HepG2 (cell line): ENCODE measurements around the gene CCT7. TPM values are rescaled to one million over a fixed set of nuclear protein-coding genes. Genes with fewer than 3 reads are reported as not detected.
A peak's percentile ranks its signal among the peaks of the same experiment; 100 is the strongest.

ENCODE experiments used
- ARNT2 ChIP-seq: sonication (generic); formaldehyde crosslinking; IDR thresholded peaks from 2 replicates; pipeline ENCODE4 v1.8.0; 2022; ENCODE audit warnings: mild to moderate bottlenecking, low read depth, missing genetic modification reagents, moderate library complexity
- BCL3 ChIP-seq: sonication (generic); formaldehyde crosslinking; IDR thresholded peaks from 2 replicates; pipeline ENCODE4 v1.5.1; 2020; ENCODE audit warnings: mild to moderate bottlenecking, missing genetic modification reagents, moderate library complexity
- DR1 ChIP-seq: sonication (generic); formaldehyde crosslinking; IDR thresholded peaks from 2 replicates; pipeline ENCODE4 v1.8.0; 2021; ENCODE audit warnings: mild to moderate bottlenecking, missing genetic modification reagents, inconsistent platforms
- DZIP1 ChIP-seq: sonication (generic); formaldehyde crosslinking; IDR thresholded peaks from 2 replicates; pipeline ENCODE4 v1.5.0; 2020; ENCODE audit warnings: mild to moderate bottlenecking, missing genetic modification reagents
- HBP1 ChIP-seq: IDR thresholded peaks from 2 replicates; pipeline ENCODE4 v1.6.1; 2016; ENCODE audit warnings: low read depth, control low read depth
- KMT2B ChIP-seq: IDR thresholded peaks from 2 replicates; pipeline ENCODE4 v1.6.1; 2016; ENCODE audit warnings: missing genetic modification reagents, missing compliant biosample characterization
- NR1H2 ChIP-seq: sonication (generic); formaldehyde crosslinking; IDR thresholded peaks from 2 replicates; pipeline ENCODE4 v1.8.1; 2022; ENCODE audit warnings: low read depth, missing genetic modification reagents, borderline replicate concordance
- ONECUT2 ChIP-seq: sonication (generic); formaldehyde crosslinking; IDR thresholded peaks from 2 replicates; pipeline ENCODE4 v1.4.0; 2020; ENCODE audit warnings: missing genetic modification reagents
- PAWR ChIP-seq: sonication (generic); formaldehyde crosslinking; IDR thresholded peaks from 2 replicates; pipeline ENCODE4 v1.4.0; 2020; ENCODE audit warnings: missing genetic modification reagents, mild to moderate bottlenecking, borderline replicate concordance
- PLRG1 ChIP-seq: fragments of 450-650 bp; conservative IDR thresholded peaks from 2 replicates; pipeline ENCODE4 v1.6.1; 2016
- RARA ChIP-seq: IDR thresholded peaks from 2 replicates; pipeline ENCODE4 v1.6.1; 2016; ENCODE audit warnings: missing genetic modification reagents, missing compliant biosample characterization
- SMYD3 ChIP-seq: sonication (generic); formaldehyde crosslinking; IDR thresholded peaks from 2 replicates; pipeline ENCODE4 v1.8.1; 2023; ENCODE audit warnings: mild to moderate bottlenecking, missing genetic modification reagents
- SP4 ChIP-seq: sonication (generic); formaldehyde crosslinking; IDR thresholded peaks from 2 replicates; pipeline ENCODE4 v1.8.1; 2023; ENCODE audit warnings: mild to moderate bottlenecking, missing genetic modification reagents
- TOPORS ChIP-seq: sonication (generic); formaldehyde crosslinking; IDR thresholded peaks from 2 replicates; pipeline ENCODE4 v1.8.0; 2023; ENCODE audit warnings: mild to moderate bottlenecking, missing genetic modification reagents
- XBP1 ChIP-seq: sonication (generic); formaldehyde crosslinking; IDR thresholded peaks from 2 replicates; pipeline ENCODE4 v1.5.0; 2020; ENCODE audit warnings: missing genetic modification reagents
- ZBTB20 ChIP-seq: sonication (generic); formaldehyde crosslinking; IDR thresholded peaks from 2 replicates; pipeline ENCODE4 v1.8.1; 2023; ENCODE audit warnings: missing genetic modification reagents, low read depth, mild to moderate bottlenecking, borderline replicate concordance
- ZBTB7B ChIP-seq: sonication (generic); formaldehyde crosslinking; IDR thresholded peaks from 2 replicates; pipeline ENCODE4 v1.4.0; 2020; ENCODE audit warnings: missing genetic modification reagents
- ZNF598 ChIP-seq: sonication (generic); formaldehyde crosslinking; IDR thresholded peaks from 2 replicates; pipeline ENCODE4 v1.5.1; 2020; ENCODE audit warnings: mild to moderate bottlenecking, missing genetic modification reagents, borderline replicate concordance
- ZNF670 ChIP-seq: sonication (generic); formaldehyde crosslinking; IDR thresholded peaks from 2 replicates; pipeline ENCODE4 v1.8.0; 2022; ENCODE audit warnings: mild to moderate bottlenecking, missing genetic modification reagents, borderline replicate concordance
- polyA plus RNA-seq, 8 experiments: library from polyadenylated mRNA; depleted of rRNA in 3 of 8; stranded (reverse) in 7 of 8; unstranded in 1 of 8; fragments of >200 nt; fragmentation: Illumina TruSeq in 4 of 8; extraction: Trizol in 4 of 8; gene quantifications; 2 replicates each; pipeline versions ENCODE4 v1.2.1 to v1.2.3, GENCODE V29; 2011 to 2016; ENCODE audit warnings: low read depth in 4 of 8, missing spikeins in 1 of 8, mixed read lengths in 1 of 8; ENCODE audit not compliant: insufficient read depth in 1 of 8
- total RNA-seq, 5 experiments: library from RNA; depleted of rRNA; stranded (reverse); fragments of >200 nt; fragmentation: Illumina TruSeq; extraction: Trizol; gene quantifications; 2 replicates each; pipeline ENCODE4 v1.2.3, GENCODE V29; 2016; ENCODE audit warnings: low read depth in 1 of 5
- TF ChIP-seq, protein P1 (sequence below): sonication (generic); formaldehyde crosslinking; IDR thresholded peaks from 2 replicates; pipeline ENCODE4 v1.4.0; 2020; ENCODE audit warnings: missing genetic modification reagents
- TF ChIP-seq, protein P2 (sequence below): sonication (generic); formaldehyde crosslinking; conservative IDR thresholded peaks from 2 replicates; pipeline ENCODE4 v1.8.0; 2022; ENCODE audit warnings: low read depth, missing genetic modification reagents
- TF ChIP-seq, protein P3 (sequence below): sonication (generic); formaldehyde crosslinking; IDR thresholded peaks from 2 replicates; pipeline ENCODE4 v1.8.1; 2023; ENCODE audit warnings: mild to moderate bottlenecking, missing genetic modification reagents, borderline replicate concordance

Gene CCT7
- total and polyA plus RNA-seq, 2 of the 13 experiments (the other 11 are each of a cell fraction or from before 2014, with no cell fraction given): 347 to 517 TPM

GRCh38 chr2:73291093-73291460 lies 57.0 kb downstream of the CCT7 start (continued):
- TF ChIP-seq DR1 (CRISPR knock-in tag) (peak; percentile 40; the same call in 1 of the 2 replicates), ONECUT2 (CRISPR knock-in tag) (0 out of 2 replicates have a peak, but pooled peaks have one; percentile 37), TOPORS (0 out of 2 replicates have a peak, but pooled peaks have one; percentile 61), XBP1 (0 out of 2 replicates have a peak, but pooled peaks have one; percentile 68), SP4 (no peak), KMT2B (CRISPR knock-in tag) (peak; percentile 55; the same call in 1 of the 2 replicates), PAWR (CRISPR knock-in tag) (no peak), PLRG1 (no peak), SMYD3 (CRISPR knock-in tag) (no peak), ARNT2 (CRISPR knock-in tag) (peak; percentile 62; the same call in 1 of the 2 replicates), ZNF598 (CRISPR knock-in tag) (no peak), DZIP1 (CRISPR knock-in tag) (no peak), RARA (CRISPR knock-in tag) (peak; percentile 57), ZNF670 (CRISPR knock-in tag) (no peak), ZBTB7B (CRISPR knock-in tag) (peak; percentile 72), NR1H2 (CRISPR knock-in tag) (0 out of 2 replicates have a peak, but pooled peaks have one; percentile 59), HBP1 (CRISPR knock-in tag) (peak; percentile 85; the same call in 1 of the 2 replicates), BCL3 (CRISPR knock-in tag) (no peak), ZBTB20 (CRISPR knock-in tag) (peak; percentile 80; the same call in 1 of the 2 replicates)
- TF ChIP-seq, protein P1, sequence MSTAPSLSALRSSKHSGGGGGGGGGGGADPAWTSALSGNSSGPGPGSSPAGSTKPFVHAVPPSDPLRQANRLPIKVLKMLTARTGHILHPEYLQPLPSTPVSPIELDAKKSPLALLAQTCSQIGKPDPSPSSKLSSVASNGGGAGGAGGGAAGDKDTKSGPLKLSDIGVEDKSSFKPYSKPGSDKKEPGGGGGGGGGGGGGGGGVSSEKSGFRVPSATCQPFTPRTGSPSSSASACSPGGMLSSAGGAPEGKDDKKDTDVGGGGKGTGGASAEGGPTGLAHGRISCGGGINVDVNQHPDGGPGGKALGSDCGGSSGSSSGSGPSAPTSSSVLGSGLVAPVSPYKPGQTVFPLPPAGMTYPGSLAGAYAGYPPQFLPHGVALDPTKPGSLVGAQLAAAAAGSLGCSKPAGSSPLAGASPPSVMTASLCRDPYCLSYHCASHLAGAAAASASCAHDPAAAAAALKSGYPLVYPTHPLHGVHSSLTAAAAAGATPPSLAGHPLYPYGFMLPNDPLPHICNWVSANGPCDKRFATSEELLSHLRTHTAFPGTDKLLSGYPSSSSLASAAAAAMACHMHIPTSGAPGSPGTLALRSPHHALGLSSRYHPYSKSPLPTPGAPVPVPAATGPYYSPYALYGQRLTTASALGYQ (CRISPR knock-in tag): peak; percentile 46; the same call in 1 of the 2 replicates
- TF ChIP-seq, protein P2, sequence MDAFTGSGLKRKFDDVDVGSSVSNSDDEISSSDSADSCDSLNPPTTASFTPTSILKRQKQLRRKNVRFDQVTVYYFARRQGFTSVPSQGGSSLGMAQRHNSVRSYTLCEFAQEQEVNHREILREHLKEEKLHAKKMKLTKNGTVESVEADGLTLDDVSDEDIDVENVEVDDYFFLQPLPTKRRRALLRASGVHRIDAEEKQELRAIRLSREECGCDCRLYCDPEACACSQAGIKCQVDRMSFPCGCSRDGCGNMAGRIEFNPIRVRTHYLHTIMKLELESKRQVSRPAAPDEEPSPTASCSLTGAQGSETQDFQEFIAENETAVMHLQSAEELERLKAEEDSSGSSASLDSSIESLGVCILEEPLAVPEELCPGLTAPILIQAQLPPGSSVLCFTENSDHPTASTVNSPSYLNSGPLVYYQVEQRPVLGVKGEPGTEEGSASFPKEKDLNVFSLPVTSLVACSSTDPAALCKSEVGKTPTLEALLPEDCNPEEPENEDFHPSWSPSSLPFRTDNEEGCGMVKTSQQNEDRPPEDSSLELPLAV (CRISPR knock-in tag): no peak
- TF ChIP-seq, protein P3, sequence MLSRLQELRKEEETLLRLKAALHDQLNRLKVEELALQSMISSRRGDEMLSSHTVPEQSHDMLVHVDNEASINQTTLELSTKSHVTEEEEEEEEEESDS (CRISPR knock-in tag): no peak
